ENCODE measurements around the gene TCF25. TPM values are rescaled to one million over a fixed set of nuclear protein-coding genes. Genes with fewer than 3 reads are reported as not detected.

The TCF25 gene
- total and polyA plus RNA-seq, 2 donors (not counting 1 experiment from before 2014, with no cell fraction given) = 150 to 176 TPM

DNA sequence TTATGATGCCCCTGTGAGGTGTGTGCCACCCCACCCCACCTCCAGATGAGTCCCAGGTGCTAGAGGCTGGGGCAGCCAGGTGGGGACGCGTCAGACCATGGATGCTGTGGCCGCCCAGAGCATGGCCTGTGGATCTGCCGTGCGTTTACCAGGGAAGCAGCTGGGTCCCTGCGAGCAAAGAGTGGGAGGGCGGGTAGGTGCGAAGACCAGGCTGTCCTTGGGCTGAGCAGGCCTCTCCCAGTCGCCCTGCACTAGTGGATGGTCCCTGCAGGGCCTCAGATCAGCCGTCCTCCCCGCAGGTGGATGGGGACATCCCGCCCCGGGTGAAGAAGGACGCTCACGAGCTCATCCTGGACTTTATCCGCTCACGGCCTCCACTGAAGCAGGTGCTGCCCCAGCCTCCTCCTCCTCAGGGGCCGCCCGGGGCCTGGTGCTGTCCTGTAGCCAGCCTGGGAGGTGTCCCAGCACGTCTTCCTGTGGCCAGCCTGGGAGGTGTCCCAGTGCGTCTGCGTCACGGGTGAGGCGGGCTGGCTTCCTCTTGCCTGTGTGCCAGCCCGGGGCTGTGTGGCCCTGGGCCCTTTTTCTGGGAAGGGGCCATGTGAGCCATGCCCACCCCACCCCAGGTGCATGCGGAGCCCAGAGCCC lies 18.0 kb upstream of the TCF25 start:
- Histone ChIP-seq H4K20me1 (ENCODE audit: control insufficient read depth, extremely low read depth, insufficient read depth, low read length) (no peaks in the 10 kb centered on the region), H3K4me1 (ENCODE audit: control insufficient read depth, extremely low read depth, insufficient read depth, low read length) (no peaks in the 10 kb centered on the region), H3K36me3 (ENCODE audit: control insufficient read depth, insufficient read depth, low read length) (no peaks in the 10 kb centered on the region), H3K4me3 (replicated peaks in 1 of 4; ENCODE audit: control extremely low read depth in 1 of 4, insufficient read depth in 1 of 4, low read depth in 3 of 4, low read length in 4 of 4) (no peak overlapping the region), H3K4me2 (ENCODE audit: extremely low read depth, insufficient read depth, low read length) (no peak overlapping the region), H3K27ac (ENCODE audit: insufficient read depth, low read length) (no peak overlapping the region), H3K9ac (ENCODE audit: insufficient read depth, low read length) (no peak overlapping the region), H2AFZ (ENCODE audit: low read length) (no peak overlapping the region), H3K9me3 (ENCODE audit: control insufficient read depth, insufficient read depth, low read depth, low read length) (no peaks in the 10 kb centered on the region), H3K79me2 (ENCODE audit: control insufficient read depth, insufficient read depth, low read length) (no peaks in the 10 kb centered on the region), H3K27me3 (ENCODE audit: control insufficient read depth, insufficient read depth, low read length) (no peaks in the 10 kb centered on the region)
- no peak for TF ChIP-seq EZH2 (IDR thresholded peaks at IDR 0.05; ENCODE audit: low read length, missing control alignments)
- TF ChIP-seq, protein P1, sequence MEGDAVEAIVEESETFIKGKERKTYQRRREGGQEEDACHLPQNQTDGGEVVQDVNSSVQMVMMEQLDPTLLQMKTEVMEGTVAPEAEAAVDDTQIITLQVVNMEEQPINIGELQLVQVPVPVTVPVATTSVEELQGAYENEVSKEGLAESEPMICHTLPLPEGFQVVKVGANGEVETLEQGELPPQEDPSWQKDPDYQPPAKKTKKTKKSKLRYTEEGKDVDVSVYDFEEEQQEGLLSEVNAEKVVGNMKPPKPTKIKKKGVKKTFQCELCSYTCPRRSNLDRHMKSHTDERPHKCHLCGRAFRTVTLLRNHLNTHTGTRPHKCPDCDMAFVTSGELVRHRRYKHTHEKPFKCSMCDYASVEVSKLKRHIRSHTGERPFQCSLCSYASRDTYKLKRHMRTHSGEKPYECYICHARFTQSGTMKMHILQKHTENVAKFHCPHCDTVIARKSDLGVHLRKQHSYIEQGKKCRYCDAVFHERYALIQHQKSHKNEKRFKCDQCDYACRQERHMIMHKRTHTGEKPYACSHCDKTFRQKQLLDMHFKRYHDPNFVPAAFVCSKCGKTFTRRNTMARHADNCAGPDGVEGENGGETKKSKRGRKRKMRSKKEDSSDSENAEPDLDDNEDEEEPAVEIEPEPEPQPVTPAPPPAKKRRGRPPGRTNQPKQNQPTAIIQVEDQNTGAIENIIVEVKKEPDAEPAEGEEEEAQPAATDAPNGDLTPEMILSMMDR (conservative IDR thresholded peaks at IDR 0.05 in 1 of 2, IDR thresholded peaks at IDR 0.05 in 1 of 2; ENCODE audit: low read depth in 1 of 2, low read length in 2 of 2) = no peak
- DNase-seq (ENCODE audit: low read depth in 2 of 2) = no peak

DNA sequence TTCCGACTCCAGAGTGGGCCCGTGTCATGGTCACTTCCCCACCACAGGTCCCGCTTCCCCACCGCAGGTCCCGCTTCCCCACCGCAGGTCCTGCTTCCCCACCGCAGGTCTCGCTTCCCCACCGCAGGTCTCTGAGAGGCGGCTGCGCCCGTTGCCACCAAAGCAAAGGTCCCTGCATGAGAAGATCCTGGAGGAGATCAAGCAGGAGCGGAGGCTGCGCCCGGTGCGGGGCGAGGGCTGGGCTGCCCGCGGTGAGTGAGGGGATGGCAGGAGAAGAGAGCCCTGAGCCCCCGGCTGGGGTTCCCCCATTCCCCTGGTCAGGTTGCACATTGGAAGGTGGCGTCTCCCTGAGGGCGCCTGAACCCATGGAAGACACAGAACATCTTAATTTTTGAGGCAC lies 17.4 kb upstream of the TCF25 start:
- H3K36me3 ChIP-seq (ENCODE audit: control insufficient read depth, insufficient read depth, low read length) = no peaks in the 10 kb centered on the region
- H3K4me2 ChIP-seq (ENCODE audit: extremely low read depth, insufficient read depth, low read length) = no peak overlapping the region
- H3K9me3 ChIP-seq (ENCODE audit: control insufficient read depth, insufficient read depth, low read depth, low read length) = no peaks in the 10 kb centered on the region
- H3K4me3 ChIP-seq (replicated peaks in 1 of 4; ENCODE audit: control extremely low read depth in 1 of 4, insufficient read depth in 1 of 4, low read depth in 3 of 4, low read length in 4 of 4) = no peak overlapping the region
- no peak for TF ChIP-seq EZH2 (IDR thresholded peaks at IDR 0.05; ENCODE audit: low read length, missing control alignments)
- TF ChIP-seq, protein P1 (conservative IDR thresholded peaks at IDR 0.05 in 1 of 2, IDR thresholded peaks at IDR 0.05 in 1 of 2; ENCODE audit: low read depth in 1 of 2, low read length in 2 of 2) = no peak
- H4K20me1 ChIP-seq (ENCODE audit: control insufficient read depth, extremely low read depth, insufficient read depth, low read length) = no peaks in the 10 kb centered on the region
- no peak for DNase-seq (ENCODE audit: low read depth in 2 of 2)
- H3K79me2 ChIP-seq (ENCODE audit: control insufficient read depth, insufficient read depth, low read length) = no peaks in the 10 kb centered on the region
- H3K27me3 ChIP-seq (ENCODE audit: control insufficient read depth, insufficient read depth, low read length) = no peaks in the 10 kb centered on the region
- no peak overlapping the region for H3K9ac ChIP-seq (ENCODE audit: insufficient read depth, low read length)
- no peak overlapping the region for H2AFZ ChIP-seq (ENCODE audit: low read length)
- H3K27ac ChIP-seq (ENCODE audit: insufficient read depth, low read length) = no peak overlapping the region
- H3K4me1 ChIP-seq (ENCODE audit: control insufficient read depth, extremely low read depth, insufficient read depth, low read length) = no peaks in the 10 kb centered on the region

DNA sequence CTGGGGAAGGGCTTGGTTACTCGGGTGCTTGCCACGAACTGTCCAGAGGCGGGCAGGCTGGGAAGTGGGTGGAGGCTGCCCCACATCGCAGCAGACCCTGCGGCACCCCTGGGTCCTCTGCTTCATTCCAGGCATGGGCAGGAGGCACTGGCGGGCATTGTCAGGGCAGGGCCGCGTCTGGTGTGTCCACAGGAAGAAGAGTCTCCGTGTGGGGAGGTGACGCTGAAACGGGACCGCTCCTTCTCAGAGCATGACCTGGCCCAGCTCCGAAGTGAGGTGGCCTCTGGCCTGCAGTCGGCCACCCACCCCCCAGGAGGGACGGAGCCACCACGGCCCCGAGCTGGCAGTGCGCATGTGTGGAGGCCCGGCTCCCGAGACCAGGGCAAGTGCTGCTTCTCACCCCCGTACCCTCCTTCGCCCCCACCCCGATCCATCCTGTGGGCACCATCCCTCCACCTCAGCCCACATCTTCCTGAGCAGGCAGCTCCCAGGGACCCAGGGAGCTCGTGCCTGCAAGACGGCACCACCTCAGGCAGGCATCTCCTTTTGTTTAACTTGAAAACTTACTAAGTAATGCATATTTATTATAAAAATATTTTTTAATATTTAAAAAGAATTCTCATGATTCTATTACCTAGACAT lies 14.3 kb upstream of the TCF25 start:
- H3K9ac ChIP-seq (ENCODE audit: insufficient read depth, low read length) = no peak overlapping the region
- H3K4me3 ChIP-seq (replicated peaks in 1 of 4; ENCODE audit: control extremely low read depth in 1 of 4, insufficient read depth in 1 of 4, low read depth in 3 of 4, low read length in 4 of 4) = no peak overlapping the region
- H2AFZ ChIP-seq (ENCODE audit: low read length) = no peak overlapping the region
- no peak overlapping the region for H3K27ac ChIP-seq (ENCODE audit: insufficient read depth, low read length)
- H3K27me3 ChIP-seq (ENCODE audit: control insufficient read depth, insufficient read depth, low read length) = no peaks in the 10 kb centered on the region
- TF ChIP-seq, protein P1 (conservative IDR thresholded peaks at IDR 0.05 in 1 of 2, IDR thresholded peaks at IDR 0.05 in 1 of 2; ENCODE audit: low read depth in 1 of 2, low read length in 2 of 2) = no peak
- TF ChIP-seq EZH2 (IDR thresholded peaks at IDR 0.05; ENCODE audit: low read length, missing control alignments) = no peak
- no peaks in the 10 kb centered on the region for H3K4me1 ChIP-seq (ENCODE audit: control insufficient read depth, extremely low read depth, insufficient read depth, low read length)
- no peaks in the 10 kb centered on the region for H3K36me3 ChIP-seq (ENCODE audit: control insufficient read depth, insufficient read depth, low read length)
- H3K79me2 ChIP-seq (ENCODE audit: control insufficient read depth, insufficient read depth, low read length) = no peaks in the 10 kb centered on the region
- no peaks in the 10 kb centered on the region for H4K20me1 ChIP-seq (ENCODE audit: control insufficient read depth, extremely low read depth, insufficient read depth, low read length)
- DNase-seq (ENCODE audit: low read depth in 2 of 2) = no peak
- no peak overlapping the region for H3K4me2 ChIP-seq (ENCODE audit: extremely low read depth, insufficient read depth, low read length)
- H3K9me3 ChIP-seq (ENCODE audit: control insufficient read depth, insufficient read depth, low read depth, low read length) = no peaks in the 10 kb centered on the region
